Measurements from ENCODE around the gene USP20. TPM values are rescaled to one million over a fixed set of nuclear protein-coding genes. Genes with fewer than 3 reads are reported as not detected.

Gene USP20
- polyA plus RNA-seq, 1 of the 3 experiments (the other 2 are of a cell fraction), result 22.5 TPM

- POLR2A ChIA-PET, result interaction anchor here (0.5 kb wide), 1 partner anchor 13 kb away, joined by 3 read pairs; no protein-coding TSS in a partner anchor
- CTCF ChIA-PET, result no interaction called here
- 91% methylated on average over 9 of the region's 9 CpGs for WGBS (ENCODE audit: low lambda C conversion rate)
These were observed 94.4 kb downstream of the USP20 start for GRCh38 chr9:129929496-129930125.

More at GRCh38 chr9:129929496-129930125, 94.4 kb downstream of the USP20 start:
- Histone ChIP-seq H3K4me1 (ENCODE audit: control insufficient read depth in 1 of 2, insufficient read depth in 2 of 2, low read depth in 1 of 2, low read length in 1 of 2) (peaks cover 13 to 34% of the 10 kb centered on the region in 2 experiments), H3K4me2 (no peak overlapping the region), H3F3A (replicated peaks; ENCODE audit: insufficient read depth) (peaks cover 21% of the 10 kb centered on the region), H3K27ac (ENCODE audit: low read depth in 2 of 2, low read length in 1 of 2) (no peak overlapping the region), H3K79me2 (ENCODE audit: insufficient read depth) (no peaks in the 10 kb centered on the region), H2AFZ (ENCODE audit: low read depth) (no peak overlapping the region), H3K9ac (no peak overlapping the region), H3K9me2 (no peaks in the 10 kb centered on the region), H3K36me3 (replicated peaks in 1 of 2; ENCODE audit: control insufficient read depth in 1 of 2, insufficient read depth in 2 of 2, low read length in 1 of 2) (peaks cover 11 to 17% of the 10 kb centered on the region in 2 experiments), H4K20me1 (ENCODE audit: insufficient read depth) (no peaks in the 10 kb centered on the region), H3K27me3 (ENCODE audit: insufficient read depth) (no peaks in the 10 kb centered on the region), H3K4me3 (ENCODE audit: low read depth in 2 of 2, low read length in 1 of 2) (no peak overlapping the region), H3K9me3 (no peaks in the 10 kb centered on the region)
- TF ChIP-seq EP300 (IDR thresholded peaks at IDR 0.05; ENCODE audit: borderline replicate concordance in 1 of 2, low read depth in 1 of 2, low read length in 1 of 2) (no peak), EZH2phosphoT487 (IDR thresholded peaks at IDR 0.05; ENCODE audit: borderline replicate concordance, low read depth) (no peak), RCOR1 (IDR thresholded peaks at IDR 0.05; ENCODE audit: low read length) (no peak), SIN3A (IDR thresholded peaks at IDR 0.05; ENCODE audit: borderline replicate concordance, low read depth, low read length) (no peak), TCF12 (IDR thresholded peaks at IDR 0.05) (no peak), YY1 (IDR thresholded peaks at IDR 0.05; ENCODE audit: low read depth) (no peak), GABPA (IDR thresholded peaks at IDR 0.05; ENCODE audit: low read depth) (no peak), NRF1 (IDR thresholded peaks at IDR 0.05; ENCODE audit: low read depth, low read length) (no peak), TEAD4 (IDR thresholded peaks at IDR 0.05; ENCODE audit: borderline replicate concordance, insufficient read depth) (no peak), MXI1 (IDR thresholded peaks at IDR 0.05; ENCODE audit: low read depth, low read length) (no peak), POLR2AphosphoS5 (IDR thresholded peaks at IDR 0.05; ENCODE audit: low read depth, low read length) (no peak), USF1 (IDR thresholded peaks at IDR 0.05; ENCODE audit: borderline replicate concordance, low read depth) (no peak), REST (IDR thresholded peaks at IDR 0.05; ENCODE audit: low read depth, low read length) (no peak)
- DNase-seq, result no peak
